ENCODE measurements around the gene PTPRD.

GRCh38 chr9:10000669-10001068 is 612.1 kb downstream of the PTPRD start:
- TF ChIP-seq CTCF (IDR thresholded peaks at IDR 0.05; ENCODE audit: insufficient read depth, low read length, poor library complexity, severe bottlenecking) (no peak), EZH2phosphoT487 (conservative IDR thresholded peaks at IDR 0.05; ENCODE audit: low read length) (no peak)
